NCI-H2227 treated with DMSO at 0.1 percent for 48 hours (cell line): ENCODE data around the gene CEP192.
"Not testable (repeated sequence)": the region's sequence is repeated elsewhere in the genome, so short reads cannot be mapped to it uniquely, and the experiment has no call there.

Experiments used
- DNase-seq: peaks from one replicate; lab custom pipeline; 2025; lab: John Stamatoyannopoulos, UW

Gene CEP192

DNA sequence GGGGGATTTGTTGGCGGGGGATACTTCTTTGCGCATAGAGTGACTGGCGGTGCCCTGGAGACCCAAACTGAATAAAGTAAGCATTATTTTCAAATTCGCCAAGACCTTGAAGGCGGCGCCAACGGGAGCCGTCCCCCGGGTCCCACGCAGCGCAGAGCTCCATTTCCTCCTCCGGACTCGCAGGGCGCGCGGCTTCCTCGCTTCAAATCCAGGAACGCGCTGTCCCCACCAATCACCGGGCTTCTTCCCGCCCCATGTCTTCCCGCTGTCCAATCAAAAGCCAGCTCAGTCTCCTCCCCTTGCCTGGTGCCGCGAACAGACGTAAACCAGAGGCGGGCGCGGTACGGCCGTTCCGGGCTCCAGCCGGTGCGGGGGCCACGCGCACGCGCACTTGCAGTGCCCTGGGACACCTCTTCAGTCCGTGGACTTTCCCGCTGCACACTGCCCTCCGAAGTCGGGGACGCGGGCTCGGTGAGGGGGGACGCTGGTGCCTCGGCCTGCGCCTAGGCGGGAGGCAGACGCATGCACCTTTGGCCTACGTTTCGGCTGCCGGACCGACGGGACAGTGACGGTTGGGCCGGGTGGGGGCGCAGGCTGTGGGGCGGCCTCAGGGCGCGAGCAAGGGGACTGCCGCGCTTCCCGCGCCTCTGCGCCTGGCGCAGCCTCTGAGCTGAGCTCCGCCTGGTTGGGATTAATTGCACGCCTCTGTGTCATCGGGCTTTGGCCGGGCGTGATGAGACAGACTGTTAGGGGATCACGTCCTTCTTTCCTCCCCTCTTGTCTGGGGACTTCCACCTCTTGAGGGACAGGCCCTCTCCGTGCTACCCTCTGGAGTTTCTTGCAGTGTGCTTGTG, at the start of gene CEP192:
TSS of gene CEP192 (plus strand) at position 396 of the 854 bp plus-strand sequence. CDS start 8,063 bp downstream, outside the sequence.
- peak; percentile 97 for DNase-seq

GRCh38 chr18:12943215-12943614, 47.9 kb upstream of the CEP192 start:
- DNase-seq, result no peak

- no peak for DNase-seq
These were observed 46.5 kb upstream of the CEP192 start for GRCh38 chr18:12944709-12945108.

DNA sequence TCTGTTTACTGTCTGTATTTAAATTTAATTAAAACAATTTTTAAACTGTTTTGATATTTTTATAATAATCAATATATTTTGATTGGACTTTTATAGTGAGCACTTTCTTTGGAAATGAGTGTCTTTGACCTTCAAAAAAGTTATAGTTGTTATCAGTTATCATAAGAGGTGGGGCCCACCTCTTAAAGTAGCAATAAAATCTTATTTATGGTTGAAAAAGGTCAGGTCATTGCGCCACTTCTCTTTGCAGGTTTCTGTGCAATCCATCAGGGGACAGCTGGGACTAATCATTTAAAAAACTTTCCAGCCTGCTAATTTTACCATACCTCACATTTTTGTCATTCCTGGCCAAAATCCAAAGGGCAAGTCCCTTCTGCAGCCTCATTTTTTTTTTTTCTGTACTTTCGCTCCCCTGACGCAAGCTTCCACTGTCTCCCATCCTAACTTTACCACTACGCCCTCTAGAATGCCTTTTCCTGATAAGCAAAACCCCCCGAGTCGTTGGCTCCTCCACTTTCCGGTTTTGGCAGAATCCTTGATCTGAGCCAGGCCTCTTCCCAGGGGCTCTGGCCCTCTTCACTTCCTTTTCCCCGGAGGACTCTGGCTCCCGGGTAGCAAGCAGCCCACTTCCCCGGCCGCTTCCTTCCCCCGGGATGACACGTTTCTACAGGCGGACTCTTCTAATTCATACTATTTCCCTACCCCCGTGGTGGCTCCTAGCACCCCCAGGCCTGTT, 44.4 kb upstream of the CEP192 start:
- DNase-seq, result peak; percentile 56

- DNase-seq, result peak; percentile 99
These were observed 43.7 kb upstream of the CEP192 start, which contains the start of gene SEH1L for GRCh38 chr18:12947285-12948049. Gene SEH1L, plus strand, starts transcription at chr18:12948011. Its CDS starts 111 bp downstream, at chr18:12948122.

- peak; percentile 93 for DNase-seq
These were observed 42.9 kb upstream of the CEP192 start for GRCh38 chr18:12948050-12948804.

GRCh38 chr18:12958478-12958877, 32.7 kb upstream of the CEP192 start:
- DNase-seq, result no peak

DNA sequence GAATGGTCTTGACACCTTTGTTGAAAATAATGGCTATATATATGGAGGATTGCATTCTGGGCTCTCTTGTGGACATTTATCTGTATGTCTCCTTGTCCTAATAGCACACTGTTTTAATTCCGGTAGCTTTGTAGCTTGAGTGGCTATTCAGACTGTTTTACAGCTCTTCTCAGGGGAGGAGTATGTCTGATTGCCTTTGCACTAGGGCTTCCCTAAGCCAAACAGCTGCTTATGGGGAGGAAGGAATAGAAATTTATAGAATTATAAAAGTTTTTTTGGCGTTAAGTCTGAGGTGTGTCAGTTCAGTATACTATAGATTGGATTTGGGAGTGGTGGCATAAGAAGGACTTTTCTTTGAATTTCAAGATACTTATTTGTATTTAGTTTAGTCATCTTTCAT, 30.8 kb upstream of the CEP192 start:
- DNase-seq, result peak; percentile 3

DNA sequence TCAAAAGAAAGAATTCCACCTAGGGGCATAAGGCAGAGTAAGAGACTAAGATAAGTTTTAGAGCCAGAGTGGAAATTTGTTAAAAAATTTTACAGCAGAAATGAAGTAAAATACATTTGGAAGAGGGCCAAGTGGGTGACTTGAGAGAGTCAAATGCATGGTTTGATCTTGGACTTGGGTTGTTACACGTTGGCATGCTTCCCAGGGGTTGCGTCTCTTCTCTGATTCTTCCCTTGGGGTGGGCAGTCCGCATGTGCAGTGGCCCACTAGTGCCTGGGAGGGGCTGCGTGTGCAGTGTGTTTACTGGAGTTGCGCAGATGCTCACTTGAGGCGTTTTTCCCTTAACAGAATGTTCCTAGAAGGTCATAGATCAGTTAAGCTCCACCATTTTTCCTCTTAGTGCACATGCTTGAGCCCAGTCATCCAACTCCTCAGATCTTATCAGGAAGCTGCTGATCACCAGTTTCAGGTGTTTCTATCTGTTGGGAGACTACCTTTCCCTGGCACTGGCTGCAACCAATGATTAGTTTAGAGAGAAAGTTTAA, 30.2 kb upstream of the CEP192 start:
- DNase-seq, result peak; percentile 14

DNA sequence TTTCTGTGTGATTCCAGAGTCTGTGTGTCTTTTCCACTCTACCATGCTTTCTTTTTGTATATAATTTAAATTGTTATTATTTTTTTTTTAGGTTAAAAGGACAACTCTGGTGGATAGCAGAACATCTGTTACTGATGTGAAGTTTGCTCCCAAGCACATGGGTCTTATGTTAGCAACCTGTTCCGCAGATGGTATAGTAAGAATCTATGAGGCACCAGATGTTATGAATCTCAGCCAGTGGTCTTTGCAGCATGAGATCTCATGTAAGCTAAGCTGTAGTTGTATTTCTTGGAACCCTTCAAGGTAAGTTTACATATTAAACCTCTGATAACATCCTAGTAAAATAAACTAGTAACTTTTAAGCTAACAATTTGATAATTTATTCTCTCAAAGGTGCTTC, 28.1 kb upstream of the CEP192 start:
- DNase-seq, result no peak

GRCh38 chr18:12968115-12968514, 23.0 kb upstream of the CEP192 start:
- DNase-seq, result no peak

DNA sequence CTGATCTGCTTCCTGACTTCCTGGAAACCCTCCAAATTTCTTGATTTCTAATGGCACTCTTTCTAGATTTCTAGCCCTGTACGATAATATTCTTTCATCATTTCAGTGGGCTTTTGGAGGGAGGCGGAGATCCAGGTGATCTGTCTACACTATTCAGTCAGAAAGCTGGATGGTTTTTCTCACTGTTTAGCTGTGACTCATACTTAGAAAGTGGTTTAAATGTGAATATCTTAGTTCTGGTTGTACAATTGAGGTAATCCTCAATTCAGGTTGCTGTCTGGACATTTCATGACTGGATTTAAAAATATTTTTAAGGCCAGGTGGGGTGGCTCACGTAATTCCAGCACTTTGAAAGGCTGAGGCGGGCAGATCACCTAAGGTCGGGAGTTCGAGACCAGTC, 22.5 kb upstream of the CEP192 start:
- DNase-seq, result no peak

DNA sequence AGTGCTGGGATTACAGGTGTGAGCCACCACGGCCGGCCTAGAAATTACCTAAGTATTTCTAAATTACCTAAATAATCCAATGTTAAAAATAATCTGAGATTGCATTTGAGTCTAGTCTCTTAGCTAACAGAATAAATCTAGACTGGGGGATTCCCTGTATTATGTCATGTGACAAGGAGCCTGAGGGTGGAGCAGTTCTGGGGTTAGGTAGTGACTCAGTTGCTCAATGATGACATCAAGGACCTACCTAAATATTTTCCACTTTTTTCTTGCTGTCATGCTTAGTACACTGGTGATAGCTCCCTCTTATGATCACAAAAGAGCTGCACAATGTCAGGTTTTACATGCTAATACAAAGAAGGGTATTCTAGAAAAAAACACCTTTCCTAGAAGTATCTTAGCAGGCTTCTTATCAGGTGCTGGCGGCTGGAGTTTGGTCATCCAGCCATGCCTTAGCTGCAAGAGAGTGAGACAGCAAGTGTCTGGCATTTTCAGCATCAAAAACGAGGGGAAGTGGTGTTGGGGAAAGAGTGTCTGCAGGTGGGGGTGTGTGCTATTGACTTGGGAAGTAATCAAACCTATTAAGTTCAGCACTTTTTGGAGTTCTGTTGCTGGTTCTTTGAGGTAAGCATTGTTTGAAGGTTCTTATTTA, 17.5 kb upstream of the CEP192 start:
- DNase-seq, result no peak

- no peak for DNase-seq
These were observed 15.7 kb upstream of the CEP192 start for GRCh38 chr18:12975488-12975887.

GRCh38 chr18:12976305-12976704, 14.9 kb upstream of the CEP192 start:
- DNase-seq, result no peak

DNA sequence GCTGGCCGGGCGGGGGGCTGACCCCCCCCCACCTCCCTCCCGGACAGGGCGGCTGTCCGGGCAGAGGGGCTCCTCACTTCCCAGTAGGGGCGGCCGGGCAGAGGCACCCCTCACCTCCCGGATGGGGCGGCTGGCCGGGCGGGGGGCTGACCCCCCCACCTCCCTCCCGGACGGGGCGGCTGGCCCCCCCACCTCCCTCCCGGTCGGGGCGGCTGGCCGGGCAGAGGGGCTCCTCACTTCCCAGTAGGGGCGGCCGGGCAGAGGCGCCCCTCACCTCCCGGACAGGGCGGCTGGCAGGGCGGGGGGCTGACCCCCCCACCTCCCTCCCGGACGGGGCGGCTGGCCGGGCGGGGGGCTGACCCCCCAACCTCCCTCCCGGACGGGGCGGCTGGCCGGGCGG, 11.1 kb upstream of the CEP192 start:
- not testable (repeated sequence) for DNase-seq

- DNase-seq, result no peak
These were observed 1.6 kb upstream of the CEP192 start for GRCh38 chr18:12989397-12990122.

GRCh38 chr18:12990123-12990475, 1.1 kb upstream of the CEP192 start:
- DNase-seq, result no peak

DNA sequence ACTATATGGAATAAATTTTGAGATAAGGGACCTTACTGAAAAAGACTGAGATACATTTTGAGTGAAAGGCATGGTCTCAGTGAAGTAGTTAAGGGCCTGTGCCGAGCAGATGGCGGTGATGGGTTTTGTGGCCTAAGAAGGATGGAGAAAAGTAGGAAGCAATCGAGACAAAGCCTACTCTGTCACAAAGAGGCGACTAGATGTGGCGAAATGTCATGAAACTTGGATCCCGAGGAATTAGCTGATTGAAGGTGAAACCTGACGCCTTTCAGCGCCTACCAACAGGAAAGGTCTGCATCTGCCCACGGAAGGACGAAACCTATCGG, 558 bp upstream of the CEP192 start:
- no peak for DNase-seq

GRCh38 chr18:12991821-12992179, 638 bp downstream of the CEP192 start:
- DNase-seq, result no peak
